Fibroblast of upper back skin (primary cell): ENCODE measurements around the gene DTD1.

Source experiments
- DNase-seq: peaks from one replicate; pipeline ENCODE4 v3.0.0-alpha.2; 2013

Gene DTD1

GRCh38 chr20:18715564-18715963 is 127.7 kb downstream of the DTD1 start:
- DNase-seq, result no peak

- DNase-seq, result no peak
These were observed 129.2 kb downstream of the DTD1 start for GRCh38 chr20:18717062-18717461.

- no peak for DNase-seq
These were observed 130.3 kb downstream of the DTD1 start for GRCh38 chr20:18718129-18718528.

GRCh38 chr20:18719426-18719825 is 131.6 kb downstream of the DTD1 start:
- DNase-seq, result peak; percentile 47

- no peak for DNase-seq
These were observed 133.8 kb downstream of the DTD1 start for GRCh38 chr20:18721551-18722115.

- DNase-seq, result peak; percentile 18
These were observed 134.5 kb downstream of the DTD1 start for GRCh38 chr20:18722371-18722770.

- DNase-seq, result no peak
These were observed 136.2 kb downstream of the DTD1 start for GRCh38 chr20:18724077-18724476.

GRCh38 chr20:18724788-18725464 is 137.1 kb downstream of the DTD1 start:
- DNase-seq, result no peak

- no peak for DNase-seq
These were observed 139.2 kb downstream of the DTD1 start for GRCh38 chr20:18727032-18727508.

GRCh38 chr20:18728165-18728869 is 140.5 kb downstream of the DTD1 start:
- DNase-seq, result no peak

- DNase-seq, result no peak
These were observed 141.0 kb downstream of the DTD1 start for GRCh38 chr20:18728870-18729224.

GRCh38 chr20:18729231-18729825 is 141.5 kb downstream of the DTD1 start:
- no peak for DNase-seq

- DNase-seq, result no peak
These were observed 144.1 kb downstream of the DTD1 start for GRCh38 chr20:18731940-18732339.

- DNase-seq, result no peak
These were observed 146.8 kb downstream of the DTD1 start for GRCh38 chr20:18734525-18735189.

GRCh38 chr20:18737140-18737539 is 149.3 kb downstream of the DTD1 start:
- DNase-seq, result no peak

- DNase-seq, result no peak
These were observed 150.2 kb downstream of the DTD1 start for GRCh38 chr20:18738055-18738454.

- no peak for DNase-seq
These were observed 151.0 kb downstream of the DTD1 start for GRCh38 chr20:18738888-18739287.

- peak; percentile 88 for DNase-seq
These were observed 151.9 kb downstream of the DTD1 start for GRCh38 chr20:18739751-18740166.

- DNase-seq, result no peak
These were observed 152.9 kb downstream of the DTD1 start for GRCh38 chr20:18740726-18741125.

GRCh38 chr20:18742841-18743240 is 155.0 kb downstream of the DTD1 start:
- DNase-seq, result peak; percentile 26

- no peak for DNase-seq
These were observed 156.0 kb downstream of the DTD1 start for GRCh38 chr20:18743665-18744440.

- DNase-seq, result no peak
These were observed 159.2 kb downstream of the DTD1 start for GRCh38 chr20:18747090-18747489.
